DMS79 (cell line): ENCODE results near the gene LYL1.

Experiments
- DNase-seq: peaks from one replicate; lab custom pipeline; 2025; lab: John Stamatoyannopoulos, UW

LYL1 gene

GRCh38 chr19:13056052-13056660, 46.5 kb downstream of the LYL1 start:
- peak; percentile 96 for DNase-seq

GRCh38 chr19:13055213-13056051, 47.2 kb downstream of the LYL1 start:
- peak; percentile 24 for DNase-seq

- no peak for DNase-seq
These were observed 47.9 kb downstream of the LYL1 start for GRCh38 chr19:13054626-13055212.

GRCh38 chr19:13053761-13054625, 48.7 kb downstream of the LYL1 start:
- no peak for DNase-seq

GRCh38 chr19:13053238-13053637, 49.4 kb downstream of the LYL1 start:
- DNase-seq, result no peak

GRCh38 chr19:13052447-13053175, 50.0 kb downstream of the LYL1 start:
- DNase-seq, result no peak

- DNase-seq, result peak; percentile 90
These were observed 51.0 kb downstream of the LYL1 start for GRCh38 chr19:13051557-13052165.

GRCh38 chr19:13050274-13050673, 52.4 kb downstream of the LYL1 start:
- no peak for DNase-seq
